ENCODE measurements around the gene DCAF5.
A peak's percentile ranks its signal among the peaks of the same experiment; 100 is the strongest.

DCAF5 gene

GRCh38 chr14:69096781-69097475 lies 56.0 kb downstream of the DCAF5 start:
- TF ChIP-seq CTCF (IDR thresholded peaks at IDR 0.05; ENCODE audit: low read length, missing control alignments) = no peak
- no peak overlapping the region for H3K4me3 ChIP-seq (replicated peaks; ENCODE audit: low read depth, low read length)
- peak; percentile 48 for DNase-seq (ENCODE audit: low read depth)

GRCh38 chr14:69096246-69096645 lies 56.7 kb downstream of the DCAF5 start:
- no peak for TF ChIP-seq CTCF (IDR thresholded peaks at IDR 0.05; ENCODE audit: low read length, missing control alignments)
- no peak overlapping the region for H3K4me3 ChIP-seq (replicated peaks; ENCODE audit: low read depth, low read length)
- no peak for DNase-seq (ENCODE audit: low read depth)

GRCh38 chr14:69094481-69094880 lies 58.4 kb downstream of the DCAF5 start:
- no peak for TF ChIP-seq CTCF (IDR thresholded peaks at IDR 0.05; ENCODE audit: low read length, missing control alignments)
- DNase-seq (ENCODE audit: low read depth) = no peak

GRCh38 chr14:69093631-69094421 lies 59.1 kb downstream of the DCAF5 start:
- no peak overlapping the region for H3K4me3 ChIP-seq (replicated peaks; ENCODE audit: low read depth, low read length)

More at GRCh38 chr14:69094481-69094880, 58.4 kb downstream of the DCAF5 start:
- no peak overlapping the region for H3K4me3 ChIP-seq (replicated peaks; ENCODE audit: low read depth, low read length)

GRCh38 chr14:69092840-69093422 lies 60.0 kb downstream of the DCAF5 start:
- no peak overlapping the region for H3K4me3 ChIP-seq (replicated peaks; ENCODE audit: low read depth, low read length)
- no peak for DNase-seq (ENCODE audit: low read depth)
- TF ChIP-seq CTCF (IDR thresholded peaks at IDR 0.05; ENCODE audit: low read length, missing control alignments) = no peak

More at GRCh38 chr14:69093631-69094421, 59.1 kb downstream of the DCAF5 start:
- no peak for TF ChIP-seq CTCF (IDR thresholded peaks at IDR 0.05; ENCODE audit: low read length, missing control alignments)
- peak; percentile 88 for DNase-seq (ENCODE audit: low read depth)

GRCh38 chr14:69091695-69092094 lies 61.2 kb downstream of the DCAF5 start:
- no peak for TF ChIP-seq CTCF (IDR thresholded peaks at IDR 0.05; ENCODE audit: low read length, missing control alignments)
- DNase-seq (ENCODE audit: low read depth) = no peak

More at GRCh38 chr14:69091695-69092094, 61.2 kb downstream of the DCAF5 start:
- no peak overlapping the region for H3K4me3 ChIP-seq (replicated peaks; ENCODE audit: low read depth, low read length)

All from fibroblast of pulmonary artery (primary cell).